Measurements from ENCODE around the gene LRRC14B.
"Not testable (repeated sequence)": the region's sequence is repeated elsewhere in the genome, so short reads cannot be mapped to it uniquely, and the experiment has no call there.

LRRC14B gene

DNA sequence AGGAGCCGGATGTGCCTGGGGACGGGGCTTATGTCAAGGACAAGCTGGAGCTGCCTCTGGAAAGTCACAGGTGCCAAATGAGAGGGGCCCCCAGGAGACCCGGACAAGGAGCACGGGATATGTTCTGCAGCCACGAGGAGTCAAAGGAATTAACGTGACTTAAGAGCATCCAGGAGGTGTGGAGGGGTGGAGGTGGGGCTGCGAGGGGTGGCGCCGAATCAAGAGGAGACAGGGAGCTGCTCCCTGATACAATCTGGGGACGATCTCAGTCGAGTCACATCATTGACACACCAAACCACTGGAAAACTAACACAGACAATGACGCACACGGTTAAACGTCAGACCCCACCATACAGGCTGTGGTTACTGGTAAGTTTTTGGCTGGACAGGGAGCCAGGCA is 16.3 kb downstream of the LRRC14B start:
- no peak for DNase-seq (ENCODE audit: low read depth)

DNA sequence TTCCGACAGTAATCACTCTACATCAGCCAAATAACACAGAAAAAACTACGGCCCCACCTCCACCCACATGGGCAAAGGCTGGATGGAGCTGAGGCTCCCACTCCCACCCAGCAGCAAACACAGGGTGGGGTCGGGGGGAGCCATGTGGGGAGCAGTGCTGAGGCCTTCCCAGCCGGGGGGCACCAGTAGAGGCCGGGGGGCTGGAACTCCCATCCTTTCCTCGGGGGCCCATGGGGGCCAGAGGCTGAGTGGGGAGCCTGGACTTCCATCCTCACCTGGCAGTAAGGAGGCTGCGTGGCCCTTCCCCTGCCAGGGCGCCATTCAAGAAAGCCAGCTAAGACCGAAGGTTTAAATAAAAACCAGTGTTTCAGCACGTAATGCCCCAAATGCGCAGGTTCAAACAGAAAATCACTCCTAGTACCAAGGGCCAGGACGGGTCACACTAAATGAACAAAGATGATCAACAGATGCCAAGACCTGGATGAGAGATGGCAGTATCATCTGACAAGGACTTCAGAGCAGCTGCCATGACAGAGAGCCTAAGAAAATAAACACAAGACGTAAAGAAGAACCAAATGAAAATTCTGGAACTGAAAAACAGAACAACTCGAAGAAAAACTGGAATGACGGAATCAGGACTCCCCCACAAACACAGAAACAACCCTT is 17.3 kb downstream of the LRRC14B start:
- no peak for DNase-seq (ENCODE audit: low read depth)

DNA sequence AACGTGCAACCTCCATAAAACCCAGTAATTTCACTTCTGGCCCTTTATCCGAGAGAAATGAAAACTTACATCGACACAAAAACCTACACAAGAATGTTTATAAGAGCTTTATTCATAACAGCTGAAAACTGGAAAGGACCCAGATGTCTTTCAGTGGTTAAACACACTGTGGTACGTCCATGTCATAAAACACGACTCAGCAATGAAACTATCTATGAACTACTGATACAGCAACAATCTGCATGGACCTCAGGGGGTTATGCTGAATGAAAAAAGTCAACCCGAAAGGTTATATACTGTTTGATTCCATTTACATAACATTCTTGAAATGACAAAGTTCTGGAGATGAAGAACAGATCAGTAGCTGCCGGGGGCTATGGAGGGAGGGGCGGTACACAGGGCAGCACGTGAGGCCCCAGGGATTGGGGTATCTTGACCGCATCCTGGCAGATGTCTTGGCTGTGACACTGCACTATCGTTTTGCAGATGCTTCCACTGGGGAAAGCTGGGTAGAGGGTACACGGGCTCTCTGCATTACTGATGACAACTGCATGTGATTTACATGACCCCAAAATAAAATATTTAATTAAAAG is 22.6 kb downstream of the LRRC14B start:
- DNase-seq (ENCODE audit: low read depth), result no peak

DNA sequence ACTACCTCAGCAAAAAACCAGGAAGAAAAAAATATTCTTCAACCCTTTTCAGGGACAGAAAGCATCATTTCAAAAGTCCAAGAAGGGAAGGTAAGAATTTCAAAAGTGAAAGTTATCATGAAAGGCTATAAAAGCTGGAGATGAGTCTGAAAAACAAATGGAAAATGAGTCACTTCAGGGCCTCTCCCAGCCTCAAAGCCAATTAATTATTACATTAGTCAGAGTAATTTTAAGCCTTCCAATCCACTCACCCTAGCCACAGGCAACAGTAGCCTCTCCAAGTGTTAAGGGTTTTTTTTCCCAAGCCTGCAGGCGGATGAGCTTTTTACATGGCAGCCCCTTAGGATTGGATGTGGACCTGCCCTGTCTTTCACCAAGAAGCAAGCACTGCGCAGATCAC is 24.0 kb downstream of the LRRC14B start:
- not testable (repeated sequence) for DNase-seq (ENCODE audit: low read depth)

DNA sequence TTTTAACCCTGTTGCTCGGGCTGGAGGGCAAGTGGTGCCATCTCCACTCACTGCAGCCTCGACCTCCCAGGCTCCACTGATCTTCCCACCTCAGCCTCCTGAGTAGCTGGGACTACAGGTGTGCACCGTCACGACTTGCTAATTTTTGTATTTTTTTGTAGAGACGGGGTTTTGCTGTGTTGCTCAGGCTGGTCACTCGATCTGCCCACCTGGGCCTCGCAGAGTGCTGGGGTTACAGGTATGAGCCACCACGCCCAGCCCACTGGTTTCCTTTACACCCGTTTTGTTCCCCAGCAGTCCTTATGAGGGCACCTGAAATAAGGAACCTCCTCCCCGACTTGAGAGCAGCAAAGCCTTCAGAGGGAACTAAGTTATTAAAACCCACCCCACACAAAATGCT is 24.8 kb downstream of the LRRC14B start:
- DNase-seq (ENCODE audit: low read depth), result not testable (repeated sequence)

DNA sequence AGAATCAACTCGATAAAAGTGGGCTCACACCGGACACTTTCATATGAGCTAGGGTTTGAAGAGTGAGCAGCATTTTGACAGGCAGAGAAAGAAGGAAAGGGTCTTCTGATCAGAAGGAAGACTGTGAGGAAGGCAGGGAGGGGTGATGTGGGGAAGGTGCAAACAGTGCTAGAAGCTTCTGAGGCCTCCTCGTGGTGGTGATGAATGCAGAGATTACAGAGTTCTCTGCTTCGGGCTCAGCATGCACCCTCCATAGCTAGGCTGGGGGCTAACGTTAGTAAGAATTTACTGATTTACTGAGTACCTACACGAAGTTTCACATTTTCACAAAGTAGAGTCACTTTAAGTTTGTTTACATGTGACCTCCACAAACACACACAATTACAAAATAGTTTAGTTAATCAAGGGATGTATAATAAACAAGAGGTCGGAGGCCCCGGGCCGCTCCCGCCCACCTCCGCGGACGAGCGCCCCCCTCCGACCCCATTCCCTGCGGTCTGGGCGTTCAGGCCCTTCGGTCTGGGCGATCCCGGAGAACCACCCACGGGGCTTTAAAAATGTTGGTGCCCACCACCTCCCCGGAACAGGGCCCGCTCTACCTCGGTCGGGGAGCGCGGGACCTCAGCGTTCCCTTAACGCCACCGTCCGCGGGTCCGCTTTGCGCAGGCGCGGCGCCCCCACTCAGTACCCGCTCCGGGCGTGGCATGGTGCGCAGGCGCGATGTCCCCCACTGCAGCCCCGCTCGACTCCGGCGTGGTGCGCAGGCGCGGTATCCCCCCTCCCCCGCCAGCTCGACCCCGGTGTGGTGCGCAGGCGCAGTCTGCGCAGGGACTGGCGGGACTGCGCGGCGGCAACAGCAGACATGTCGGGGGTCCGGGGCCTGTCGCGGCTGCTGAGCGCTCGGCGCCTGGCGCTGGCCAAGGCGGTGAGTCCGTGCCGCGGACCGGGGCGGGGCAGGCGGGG is 26.5 kb downstream of the LRRC14B start, which contains the start of the genes CCDC127 and SDHA:
TSS of gene CCDC127 (minus strand) at position 660 of the 963 bp plus-strand sequence. CDS start 1,304 bp downstream, outside the sequence.
TSS of gene SDHA (plus strand) at position 827 of the 963 bp plus-strand sequence. CDS start at position 863, 36 bp downstream.
- DNase-seq (ENCODE audit: low read depth), result peak; percentile 97

DNA sequence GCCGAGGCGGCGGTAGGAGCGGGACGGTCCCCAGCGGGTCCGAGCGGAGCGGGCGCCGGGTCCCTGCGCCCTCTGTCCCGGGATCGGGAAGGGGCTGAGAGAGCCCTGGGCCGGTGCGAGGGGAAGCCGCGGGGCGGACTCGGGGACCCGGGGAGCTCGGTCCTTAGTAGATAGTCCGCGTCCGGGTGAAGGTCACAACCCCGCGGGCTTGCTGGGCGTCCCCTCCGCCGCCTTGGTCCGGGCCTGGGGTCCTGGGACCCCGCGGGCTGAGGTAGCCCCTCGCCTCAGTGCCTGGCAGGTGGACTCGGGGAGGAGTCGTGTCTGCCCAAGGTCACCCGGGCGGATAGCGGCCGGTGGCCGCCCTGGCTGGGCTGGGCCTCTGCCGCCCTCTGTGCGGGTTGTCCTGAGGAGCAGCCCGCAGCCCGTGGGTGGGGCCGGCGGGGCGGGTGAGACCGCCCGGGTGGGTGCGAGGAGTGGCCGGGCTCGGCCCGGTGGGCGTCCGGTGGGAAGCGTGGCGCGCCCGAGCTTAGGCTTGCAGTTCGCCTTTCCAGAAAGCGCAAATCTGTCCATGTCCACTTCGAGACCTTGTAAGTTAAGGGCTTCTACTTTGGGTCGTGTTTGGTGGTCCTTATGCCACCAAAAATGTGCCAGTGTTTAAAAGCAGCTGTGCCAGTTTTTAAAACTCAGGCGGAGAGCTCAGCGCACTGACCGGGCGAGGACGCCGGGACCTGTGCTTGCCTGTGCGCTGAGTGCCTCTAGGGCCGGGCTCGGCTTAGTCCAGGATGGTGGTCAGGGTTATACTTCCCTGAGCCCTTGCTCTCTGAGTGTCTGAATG is 27.4 kb downstream of the LRRC14B start:
- DNase-seq (ENCODE audit: low read depth), result peak; percentile 8

DNA sequence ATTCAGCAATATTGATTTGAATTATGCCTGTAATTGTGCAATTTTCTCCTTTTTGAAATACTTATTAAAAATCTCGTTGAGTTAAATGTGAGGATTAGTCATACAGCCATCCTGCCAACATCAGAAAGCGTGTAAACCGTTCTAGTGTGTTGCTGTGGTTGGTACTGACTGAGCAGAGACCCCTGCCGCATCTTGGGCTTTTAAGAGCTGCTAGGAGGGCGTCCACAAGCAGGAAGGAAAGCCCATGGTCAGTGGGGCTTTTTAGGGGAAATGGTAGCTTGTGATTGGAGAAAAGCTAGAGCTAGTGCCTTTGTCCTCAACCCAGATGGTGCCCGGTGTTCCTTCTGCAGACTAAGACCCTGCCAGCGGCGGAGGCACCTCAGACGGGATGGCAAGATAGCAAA is 28.2 kb downstream of the LRRC14B start:
- DNase-seq (ENCODE audit: low read depth), result no peak

DNA sequence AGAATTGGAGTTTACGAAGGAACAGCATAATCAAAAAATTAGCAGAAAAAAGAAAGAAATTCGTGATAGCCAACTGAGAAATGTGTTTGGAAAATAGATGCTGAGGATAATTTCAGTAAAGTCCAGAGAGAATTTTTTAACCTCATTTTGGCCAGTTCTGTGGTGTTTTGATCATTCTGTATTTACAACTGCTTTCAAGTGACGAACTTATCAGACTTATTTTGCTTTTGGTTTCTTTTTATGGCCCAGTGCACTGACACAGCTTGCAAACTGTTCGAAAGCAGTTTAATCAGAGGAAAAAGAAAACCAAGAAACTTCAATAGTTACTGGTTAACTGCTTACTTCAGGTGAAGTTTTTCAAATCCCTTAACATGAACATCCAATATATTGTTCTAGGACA is 28.7 kb downstream of the LRRC14B start:
- no peak for DNase-seq (ENCODE audit: low read depth)

DNA sequence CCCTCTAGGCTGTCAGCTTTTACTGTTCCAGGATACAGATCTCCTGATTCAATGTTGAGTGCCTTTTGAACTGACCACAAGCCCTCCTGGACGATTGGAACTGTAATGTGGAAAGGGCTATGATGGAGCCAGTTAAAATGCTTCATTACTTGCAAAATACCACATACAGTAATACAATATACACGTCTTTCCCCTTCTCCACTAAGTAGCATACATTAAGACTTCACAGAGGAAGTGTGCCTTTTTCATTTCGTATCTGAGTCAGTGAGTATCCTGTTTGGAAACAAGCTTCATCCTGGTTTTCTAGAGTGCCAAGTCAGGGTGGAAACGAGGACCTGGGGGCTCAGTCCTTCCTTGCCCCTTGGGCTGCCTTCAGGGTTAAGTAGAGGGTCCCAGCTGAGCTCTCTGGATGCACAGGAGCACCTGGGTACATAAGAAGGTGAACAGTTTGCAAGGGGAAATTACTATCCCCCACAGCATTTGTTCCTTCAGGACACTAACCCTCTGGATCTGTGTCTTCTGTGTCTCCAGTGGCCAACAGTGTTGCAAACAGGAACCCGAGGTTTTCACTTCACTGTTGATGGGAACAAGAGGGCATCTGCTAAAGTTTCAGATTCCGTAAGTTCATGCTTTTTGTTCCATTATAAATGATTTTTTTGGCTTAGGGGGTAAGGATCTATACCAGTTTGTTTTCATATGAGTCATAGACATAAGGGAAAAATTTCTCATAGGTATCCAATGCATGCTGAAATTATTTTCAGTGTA is 31.8 kb downstream of the LRRC14B start:
- not testable (repeated sequence) for DNase-seq (ENCODE audit: low read depth)

DNA sequence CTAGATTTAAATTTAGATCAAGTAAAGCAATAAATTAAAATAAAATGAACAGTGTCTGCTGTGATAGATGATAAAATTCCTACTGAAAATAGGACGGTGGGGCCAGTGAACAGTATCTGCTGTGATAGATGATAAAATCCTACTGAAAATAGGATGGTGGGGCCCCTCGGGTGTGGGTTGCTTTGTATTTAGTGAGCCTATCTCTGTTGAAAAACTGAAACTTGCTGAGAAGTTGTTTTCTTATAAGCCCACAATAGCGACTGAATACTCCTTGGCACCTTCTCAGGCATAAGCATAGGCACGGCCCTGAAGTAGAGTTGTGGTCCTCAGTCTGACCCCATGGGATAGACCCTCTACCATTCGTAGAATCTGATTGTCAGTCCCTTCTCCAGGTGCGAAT is 32.5 kb downstream of the LRRC14B start:
- no peak for DNase-seq (ENCODE audit: low read depth)

DNA sequence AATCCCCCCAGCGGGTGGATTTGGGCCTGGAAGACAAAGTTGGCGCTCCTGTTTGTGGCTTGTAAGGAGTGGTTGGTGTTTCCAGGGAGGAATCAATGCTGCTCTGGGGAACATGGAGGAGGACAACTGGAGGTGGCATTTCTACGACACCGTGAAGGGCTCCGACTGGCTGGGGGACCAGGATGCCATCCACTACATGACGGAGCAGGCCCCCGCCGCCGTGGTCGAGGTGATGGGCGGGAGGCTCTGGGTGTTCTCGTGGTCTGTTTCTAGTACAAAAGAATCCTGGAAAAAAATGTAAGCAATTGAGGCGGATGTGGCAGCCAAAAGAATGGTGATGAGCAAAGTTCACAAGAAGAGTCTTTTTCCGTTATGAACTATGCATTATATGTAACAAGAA is 34.0 kb downstream of the LRRC14B start:
- DNase-seq (ENCODE audit: low read depth), result no peak

DNA sequence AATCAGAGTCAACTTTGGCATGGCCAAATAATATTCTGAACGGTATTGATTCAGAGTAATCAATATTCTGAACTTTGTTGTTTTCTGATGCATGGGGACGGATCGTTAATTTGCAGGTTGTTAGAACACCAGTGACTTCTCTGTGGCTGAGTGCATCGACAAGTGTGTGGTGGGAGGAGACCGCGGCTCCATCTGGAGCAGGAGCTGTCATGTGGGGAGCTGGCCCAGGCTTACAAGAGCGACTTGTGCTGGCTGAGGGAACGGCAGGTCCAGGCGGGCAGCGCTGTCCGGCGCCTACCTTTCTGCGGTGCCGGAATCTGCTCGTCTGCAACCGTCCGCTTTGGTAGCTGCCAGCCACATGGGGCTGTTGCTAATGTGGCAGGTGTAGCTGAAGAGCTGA is 36.1 kb downstream of the LRRC14B start:
- not testable (repeated sequence) for DNase-seq (ENCODE audit: low read depth)

DNA sequence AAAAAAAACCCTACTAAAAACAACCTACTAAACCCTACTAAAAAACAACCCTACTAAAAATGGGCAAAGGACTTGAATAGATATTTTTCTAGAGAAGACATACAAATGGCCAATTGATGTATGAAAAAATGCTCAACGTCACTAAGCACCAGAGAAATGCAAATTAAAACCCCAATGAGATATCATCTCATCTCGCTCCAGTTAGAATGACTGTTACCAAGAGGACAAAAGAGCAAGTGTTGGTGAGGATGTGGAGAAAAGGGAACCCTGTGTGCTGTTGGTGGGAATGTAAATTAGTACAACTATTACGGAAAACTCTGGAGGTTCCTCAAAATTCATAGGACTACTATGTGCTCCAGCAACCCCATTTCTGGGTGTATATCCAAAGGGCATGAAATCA is 37.6 kb downstream of the LRRC14B start:
- no peak for DNase-seq (ENCODE audit: low read depth)

DNA sequence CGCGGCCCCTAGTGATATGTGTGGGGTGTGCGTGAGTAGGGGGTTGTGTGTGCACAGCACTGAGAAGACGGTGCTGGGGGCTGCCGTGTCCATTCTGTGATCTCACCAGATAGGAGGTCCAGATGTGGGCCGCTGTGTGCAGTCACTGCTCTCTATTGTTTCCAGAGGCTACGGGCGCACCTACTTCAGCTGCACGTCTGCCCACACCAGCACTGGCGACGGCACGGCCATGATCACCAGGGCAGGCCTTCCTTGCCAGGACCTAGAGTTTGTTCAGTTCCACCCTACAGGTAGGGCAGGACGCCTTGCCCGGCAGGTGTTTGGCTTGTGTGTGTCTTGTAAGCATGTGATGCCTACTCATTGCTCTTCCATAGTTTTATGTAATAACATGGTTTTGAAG is 39.4 kb downstream of the LRRC14B start:
- no peak for DNase-seq (ENCODE audit: low read depth)

DNA sequence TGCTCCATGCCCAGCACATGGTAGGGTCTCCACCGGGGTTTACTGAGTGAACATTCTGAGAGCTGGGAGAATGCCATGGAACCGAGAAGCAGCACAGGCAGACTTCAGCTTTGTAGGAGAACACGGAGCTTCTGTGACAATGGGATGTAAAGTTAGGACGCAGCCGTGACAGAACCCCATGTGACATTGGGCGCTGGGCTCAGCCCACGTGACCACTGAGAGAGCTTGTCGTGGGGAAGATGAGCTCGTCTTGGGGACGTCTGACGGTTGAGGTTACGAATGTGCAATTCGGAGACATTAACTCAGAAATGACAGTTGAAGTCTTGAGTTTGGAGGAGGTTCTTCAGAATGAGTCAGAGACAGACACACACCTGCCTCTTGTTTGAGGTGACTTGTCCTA is 40.4 kb downstream of the LRRC14B start:
- no peak for DNase-seq (ENCODE audit: low read depth)

DNA sequence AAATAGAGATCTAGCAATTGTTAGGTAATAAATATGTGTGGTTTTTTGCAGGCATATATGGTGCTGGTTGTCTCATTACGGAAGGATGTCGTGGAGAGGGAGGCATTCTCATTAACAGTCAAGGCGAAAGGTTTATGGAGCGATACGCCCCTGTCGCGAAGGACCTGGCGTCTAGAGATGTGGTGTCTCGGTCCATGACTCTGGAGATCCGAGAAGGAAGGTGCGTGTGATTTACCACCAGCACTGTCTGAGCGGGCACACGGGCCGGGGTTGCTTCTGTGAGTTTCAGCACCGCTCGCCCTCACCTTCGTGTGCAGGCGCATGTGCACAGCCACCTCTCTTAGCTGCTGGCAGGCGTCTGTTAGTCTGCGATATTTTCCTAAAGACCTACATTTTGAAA is 42.1 kb downstream of the LRRC14B start:
- not testable (repeated sequence) for DNase-seq (ENCODE audit: low read depth)

DNA sequence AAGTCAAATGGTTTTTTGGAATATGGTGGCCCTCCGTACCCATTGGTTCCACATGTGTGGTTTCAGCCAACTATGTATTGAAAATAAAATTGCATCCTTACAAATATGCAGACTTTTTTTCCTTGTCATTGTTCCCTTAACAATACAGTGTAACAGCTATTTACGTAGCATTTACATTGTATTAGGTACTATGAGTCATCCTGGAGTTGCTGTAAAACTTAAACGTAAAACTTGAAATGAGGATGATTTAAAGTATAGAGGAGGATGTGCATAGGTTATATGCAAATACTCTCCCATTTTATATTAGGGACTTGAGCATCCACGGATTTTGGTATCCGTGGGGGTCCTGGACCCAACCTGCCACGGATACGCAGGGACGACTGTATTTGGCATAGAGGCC is 43.2 kb downstream of the LRRC14B start:
- no peak for DNase-seq (ENCODE audit: low read depth)

DNA sequence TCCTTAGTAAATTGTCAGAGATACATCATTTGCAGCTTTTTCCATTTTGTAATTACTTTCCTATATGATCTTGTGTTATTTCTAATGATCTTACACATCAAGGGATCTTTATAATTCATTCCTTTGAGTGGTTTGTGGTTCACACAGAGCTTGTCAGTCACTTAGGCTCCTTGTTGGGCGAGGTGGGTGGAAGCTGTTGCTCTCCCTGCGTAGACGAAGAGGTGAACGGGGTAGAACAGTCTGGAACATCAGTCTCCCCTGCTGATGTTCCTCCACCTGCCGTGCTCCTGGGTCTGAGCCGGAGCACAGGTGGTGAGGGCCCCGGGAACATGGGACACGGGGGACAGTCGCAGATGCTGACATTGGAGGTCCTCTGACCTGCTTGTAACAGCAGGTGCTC is 44.2 kb downstream of the LRRC14B start:
- not testable (repeated sequence) for DNase-seq (ENCODE audit: low read depth)

DNA sequence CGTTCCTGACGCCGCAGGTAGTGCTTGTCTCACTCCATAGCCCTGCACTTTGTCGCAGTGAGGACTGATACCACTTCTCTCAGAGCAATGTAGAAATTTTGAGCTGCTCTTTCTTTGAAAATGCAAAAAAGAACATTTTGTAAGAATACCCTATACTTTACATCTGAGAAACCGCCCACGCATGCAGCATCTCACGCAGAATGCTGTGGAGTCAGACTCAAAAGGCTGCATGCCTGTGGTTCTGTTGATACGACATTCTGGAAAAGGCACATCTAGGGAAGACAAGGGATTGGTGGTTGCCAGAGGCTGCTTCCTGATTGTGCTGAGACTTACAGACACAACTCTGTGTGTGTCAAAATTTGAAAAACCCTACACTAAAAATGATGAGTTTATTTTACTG is 46.6 kb downstream of the LRRC14B start:
- not testable (repeated sequence) for DNase-seq (ENCODE audit: low read depth)

DNA sequence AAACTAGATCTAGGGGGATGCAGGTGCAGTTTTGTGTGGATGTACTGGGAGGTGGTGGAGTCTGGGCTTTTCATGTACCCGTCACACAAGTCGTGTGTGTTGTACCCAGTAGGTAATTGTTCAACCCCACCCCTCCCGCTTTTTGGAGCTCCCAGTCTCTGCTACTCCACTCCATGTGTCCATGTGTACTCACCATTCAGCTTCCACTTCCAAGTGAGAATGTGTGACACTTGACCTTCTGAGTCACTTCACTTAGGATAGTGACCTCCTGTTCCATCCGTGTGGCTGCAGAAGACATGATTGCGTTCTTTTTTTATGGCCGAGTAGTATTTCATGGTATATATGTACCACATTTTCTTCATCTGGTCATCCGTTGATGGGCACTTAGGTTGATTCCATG is 49.3 kb downstream of the LRRC14B start:
- DNase-seq (ENCODE audit: low read depth), result not testable (repeated sequence)
